Liver (tissue), 3 donors: ENCODE data around the gene SYNPO.

Source experiments
- ATF3 ChIP-seq: IDR thresholded peaks from 2 replicates; pipeline ENCODE4 v1.6.1; 2016; ENCODE audit warnings: antibody characterized with exemption
- CTCF ChIP-seq: fragments of 150-350 bp; IDR thresholded peaks from 2 replicates; pipeline ENCODE4 v1.5.1; 2017; ENCODE audit warnings: improper control_type of control experiment, low read depth, low read length; ENCODE audit not compliant: missing input control
- GABPA ChIP-seq, 2 donors: IDR thresholded peaks in 1 of 2; conservative IDR thresholded peaks in 1 of 2; 2 replicates each; pipeline ENCODE4 v1.6.1; 2016; ENCODE audit warnings: antibody characterized with exemption in 2 of 2, mild to moderate bottlenecking in 1 of 2, moderate library complexity in 1 of 2
- JUND ChIP-seq, 2 donors: IDR thresholded peaks; 2 replicates each; pipeline ENCODE4 v1.6.1; 2016; ENCODE audit warnings: antibody characterized with exemption in 2 of 2
- RAD21 ChIP-seq, 2 donors: IDR thresholded peaks; 2 replicates each; pipeline ENCODE4 v1.6.1; 2016; ENCODE audit warnings: antibody characterized with exemption in 2 of 2, mild to moderate bottlenecking in 2 of 2
- REST ChIP-seq: IDR thresholded peaks from 2 replicates; pipeline ENCODE4 v1.6.1; 2016; ENCODE audit warnings: antibody characterized with exemption, mild to moderate bottlenecking
- SP1 ChIP-seq: IDR thresholded peaks from 2 replicates; pipeline ENCODE4 v1.6.1; 2018; ENCODE audit warnings: antibody characterized with exemption, mild to moderate bottlenecking
- TAF1 ChIP-seq: conservative IDR thresholded peaks from 2 replicates; pipeline ENCODE4 v1.6.1; 2016; ENCODE audit warnings: antibody characterized with exemption, mild to moderate bottlenecking
- YY1 ChIP-seq: IDR thresholded peaks from 2 replicates; pipeline ENCODE4 v1.6.1; 2016; ENCODE audit warnings: antibody characterized with exemption, mild to moderate bottlenecking
- donor health status: healthy.
- donor health status: healthy.

- TF ChIP-seq RAD21 (IDR thresholded peaks at IDR 0.05) = no peak
- TF ChIP-seq CTCF = no peak
- no peak for TF ChIP-seq GABPA (IDR thresholded peaks at IDR 0.05 in 1 of 2, conservative IDR thresholded peaks at IDR 0.05 in 1 of 2)
- TF ChIP-seq SP1 = no peak
- TF ChIP-seq ATF3 = no peak
- no peak for TF ChIP-seq JUND (IDR thresholded peaks at IDR 0.05)
- TF ChIP-seq REST = no peak
- no peak for TF ChIP-seq TAF1
- no peak for TF ChIP-seq YY1
Observed at GRCh38 chr5:150676578-150676977, 36.1 kb downstream of the SYNPO start.
